Glutamatergic neuron (in vitro differentiated cells): ENCODE results near the gene MPIG6B. TPM values are rescaled to one million over a fixed set of nuclear protein-coding genes. Genes with fewer than 3 reads are reported as not detected.
A peak's percentile ranks its signal among the peaks of the same experiment; 100 is the strongest.

Experiments used
- DNase-seq: peaks from one replicate; pipeline ENCODE4 v3.0.0; 2022
- H3K27ac Mint-ChIP-seq: one replicate; pipeline ENCODE4 v1.8.0; 2020; ENCODE audit warnings: mild to moderate bottlenecking, mixed read lengths, inconsistent platforms; ENCODE audit not compliant: unreplicated experiment
- H3K27me3 Mint-ChIP-seq: one replicate; pipeline ENCODE4 v1.8.0; 2020; ENCODE audit warnings: mild to moderate bottlenecking, moderate library complexity, mixed read lengths, inconsistent platforms; ENCODE audit not compliant: unreplicated experiment
- H3K36me3 Mint-ChIP-seq: one replicate; pipeline ENCODE4 v1.8.0; 2020; ENCODE audit warnings: mild to moderate bottlenecking, mixed read lengths, inconsistent platforms; ENCODE audit not compliant: unreplicated experiment
- H3K4me1 Mint-ChIP-seq: one replicate; pipeline ENCODE4 v1.8.0; 2020; ENCODE audit warnings: mild to moderate bottlenecking, low read depth, mixed read lengths, inconsistent platforms; ENCODE audit not compliant: unreplicated experiment
- H3K4me3 Mint-ChIP-seq: one replicate; pipeline ENCODE4 v1.8.0; 2020; ENCODE audit warnings: mild to moderate bottlenecking, mixed read lengths, inconsistent platforms; ENCODE audit not compliant: unreplicated experiment
- H3K9me3 Mint-ChIP-seq: one replicate; pipeline ENCODE4 v1.8.0; 2020; ENCODE audit warnings: mild to moderate bottlenecking, moderate library complexity, mixed read lengths, inconsistent platforms; ENCODE audit not compliant: unreplicated experiment
- CTCF ChIP-seq: fragments of 200-600 bp; sonication (generic); IDR thresholded peaks from one replicate; pipeline ENCODE4 v1.5.0; 2021; ENCODE audit not compliant: partially characterized antibody, unreplicated experiment
- total RNA-seq: library from RNA; stranded (reverse); fragmentation: NEBNext Ultra II Directional; extraction: Animal tissue kit (Norgen Biotek cat#: 25700); gene quantifications from one replicate; pipeline ENCODE4 v1.2.1, GENCODE V29; 2021; ENCODE audit not compliant: unreplicated experiment

MPIG6B gene
- total RNA-seq, 1 donor from 2014 or later = not detected

GRCh38 chr6:31728767-31729514, 5.8 kb downstream of the MPIG6B start, which contains the start of gene DDAH2:
DDAH2 (minus strand) TSS chr6:31729299; CDS start chr6:31729161, 138 bp downstream.
- H3K4me1 Mint-ChIP-seq = peaks cover 8% of the 10 kb centered on the region
- H3K36me3 Mint-ChIP-seq = peaks cover 14% of the 10 kb centered on the region
- no peak for TF ChIP-seq CTCF
- no peak for DNase-seq
- H3K27me3 Mint-ChIP-seq = peaks cover 19% of the 10 kb centered on the region
- H3K4me3 Mint-ChIP-seq = peak within 1 kb of the TSS; percentile 98
- peaks cover 13% of the 10 kb centered on the region for H3K9me3 Mint-ChIP-seq
- H3K27ac Mint-ChIP-seq = peak within 1 kb of the TSS; percentile 96

- peak overlapping the region; percentile 98 for H3K4me3 Mint-ChIP-seq
- H3K27me3 Mint-ChIP-seq = peaks cover 21% of the 10 kb centered on the region
- peaks cover 13% of the 10 kb centered on the region for H3K9me3 Mint-ChIP-seq
- DNase-seq = peak; percentile 90
- peaks cover 14% of the 10 kb centered on the region for H3K36me3 Mint-ChIP-seq
- peak; percentile 66 for TF ChIP-seq CTCF
- peak overlapping the region; percentile 96 for H3K27ac Mint-ChIP-seq
- peaks cover 10% of the 10 kb centered on the region for H3K4me1 Mint-ChIP-seq
Measured at GRCh38 chr6:31729515-31729978, 6.4 kb downstream of the MPIG6B start.

- DNase-seq = peak; percentile 95
- Mint-ChIP-seq H3K27ac (peak overlapping the region; percentile 96), H3K36me3 (peaks cover 14% of the 10 kb centered on the region), H3K9me3 (peaks cover 15% of the 10 kb centered on the region), H3K4me3 (peak overlapping the region; percentile 98), H3K27me3 (peaks cover 22% of the 10 kb centered on the region), H3K4me1 (peaks cover 10% of the 10 kb centered on the region)
- TF ChIP-seq CTCF = no peak
Measured at GRCh38 chr6:31729979-31730630, 6.9 kb downstream of the MPIG6B start.

GRCh38 chr6:31730631-31731086, 7.5 kb downstream of the MPIG6B start:
- H3K4me3 Mint-ChIP-seq = peak overlapping the region; percentile 98
- peaks cover 17% of the 10 kb centered on the region for H3K9me3 Mint-ChIP-seq
- H3K36me3 Mint-ChIP-seq = peaks cover 12% of the 10 kb centered on the region
- peak overlapping the region; percentile 96 for H3K27ac Mint-ChIP-seq
- H3K27me3 Mint-ChIP-seq = peaks cover 22% of the 10 kb centered on the region
- no peak for DNase-seq
- H3K4me1 Mint-ChIP-seq = peaks cover 10% of the 10 kb centered on the region
- TF ChIP-seq CTCF = no peak
